PC-3 (cell line): ENCODE measurements around the gene CEBPG.

ENCODE experiments used
- CTCF ChIP-seq: fragments of 300-600 bp; sonication (generic); conservative IDR thresholded peaks from 2 replicates; pipeline ENCODE4 v1.5.1; 2017; ENCODE audit warnings: antibody characterized with exemption, low read depth, mild to moderate bottlenecking, low read length
- EZH2 ChIP-seq: fragments of 300-600 bp; sonication (generic); IDR thresholded peaks from one replicate; pipeline ENCODE4 v1.6.1; 2017; ENCODE audit warnings: antibody characterized with exemption, mild to moderate bottlenecking, low read length; ENCODE audit not compliant: unreplicated experiment

GRCh38 chr19:33426621-33427361 lies 53.3 kb downstream of the CEBPG start:
- TF ChIP-seq CTCF (no peak), EZH2 (no peak)
